HG03439 (cell line): Measurements from ENCODE around the gene MBD3L4.
"Not testable (repeated sequence)": the region's sequence is repeated elsewhere in the genome, so short reads cannot be mapped to it uniquely, and the experiment has no call there.

Source experiments
- ATAC-seq: cut with Tn5 transposase; IDR thresholded peaks from one replicate; pipeline ENCODE4 v1.9.1; 2021; ENCODE audit warnings: mild to moderate bottlenecking, moderate library complexity; ENCODE audit not compliant: unreplicated experiment

Gene MBD3L4

GRCh38 chr19:7051421-7051820, 11.4 kb upstream of the MBD3L4 start:
- not testable (repeated sequence) for ATAC-seq

- ATAC-seq = not testable (repeated sequence)
Observed at GRCh38 chr19:7049021-7049420, 9.0 kb upstream of the MBD3L4 start, which contains the start of gene MBD3L2. Gene MBD3L2 (plus strand): TSS chr19:7049321. CDS start chr19:7049374, 53 bp downstream.

- ATAC-seq = not testable (repeated sequence)
Observed at GRCh38 chr19:7041563-7041962, 1.6 kb upstream of the MBD3L4 start.

GRCh38 chr19:7030278-7030677, 9.7 kb downstream of the MBD3L4 start, which contains the start of gene MBD3L5:
Gene MBD3L5 (plus strand): TSS chr19:7030578. CDS start chr19:7030612, 34 bp downstream.
- not testable (repeated sequence) for ATAC-seq

- not testable (repeated sequence) for ATAC-seq
Observed at GRCh38 chr19:7028790-7029189, 11.2 kb downstream of the MBD3L4 start.

GRCh38 chr19:7021331-7021730, 18.6 kb downstream of the MBD3L4 start, which contains the start of gene MBD3L2B:
Gene MBD3L2B (minus strand): TSS chr19:7021431. CDS start chr19:7021397, 34 bp downstream.
- ATAC-seq = not testable (repeated sequence)

GRCh38 chr19:7018828-7019227, 21.2 kb downstream of the MBD3L4 start:
- no peak for ATAC-seq

- ATAC-seq = no peak
Observed at GRCh38 chr19:7013678-7014077, 26.3 kb downstream of the MBD3L4 start.

- no peak for ATAC-seq
Observed at GRCh38 chr19:7010722-7011593, 29.0 kb downstream of the MBD3L4 start.

- no peak for ATAC-seq
Observed at GRCh38 chr19:7007859-7008258, 32.1 kb downstream of the MBD3L4 start.

- no peak for ATAC-seq
Observed at GRCh38 chr19:7006135-7006704, 33.8 kb downstream of the MBD3L4 start.

- no peak for ATAC-seq
Observed at GRCh38 chr19:7004313-7004931, 35.6 kb downstream of the MBD3L4 start.

GRCh38 chr19:7000816-7001215, 39.2 kb downstream of the MBD3L4 start:
- ATAC-seq = no peak

GRCh38 chr19:7000333-7000732, 39.6 kb downstream of the MBD3L4 start:
- ATAC-seq = no peak

GRCh38 chr19:6999933-7000332, 40.0 kb downstream of the MBD3L4 start:
- ATAC-seq = no peak

- ATAC-seq = no peak
Observed at GRCh38 chr19:6997679-6998445, 42.1 kb downstream of the MBD3L4 start.

GRCh38 chr19:6996810-6997209, 43.2 kb downstream of the MBD3L4 start:
- no peak for ATAC-seq

GRCh38 chr19:6995054-6995453, 44.9 kb downstream of the MBD3L4 start:
- no peak for ATAC-seq

- no peak for ATAC-seq
Observed at GRCh38 chr19:6988257-6988656, 51.7 kb downstream of the MBD3L4 start.

- no peak for ATAC-seq
Observed at GRCh38 chr19:6987850-6988249, 52.1 kb downstream of the MBD3L4 start.
